Skeletal muscle cell (primary cell): ENCODE measurements around the gene KIF2B.
"Not testable (repeated sequence)": the region's sequence is repeated elsewhere in the genome, so short reads cannot be mapped to it uniquely, and the experiment has no call there.

Experiments used
- DNase-seq: peaks from one replicate; pipeline ENCODE4 v3.0.0-alpha.2; 2010; ENCODE audit warnings: low read depth
- H3K4me3 ChIP-seq: 2 replicates; pipeline ENCODE4 v1.5.1; 2011; ENCODE audit warnings: low read depth, mild to moderate bottlenecking, control low read depth, low read length, moderate library complexity

The KIF2B gene, protein sequence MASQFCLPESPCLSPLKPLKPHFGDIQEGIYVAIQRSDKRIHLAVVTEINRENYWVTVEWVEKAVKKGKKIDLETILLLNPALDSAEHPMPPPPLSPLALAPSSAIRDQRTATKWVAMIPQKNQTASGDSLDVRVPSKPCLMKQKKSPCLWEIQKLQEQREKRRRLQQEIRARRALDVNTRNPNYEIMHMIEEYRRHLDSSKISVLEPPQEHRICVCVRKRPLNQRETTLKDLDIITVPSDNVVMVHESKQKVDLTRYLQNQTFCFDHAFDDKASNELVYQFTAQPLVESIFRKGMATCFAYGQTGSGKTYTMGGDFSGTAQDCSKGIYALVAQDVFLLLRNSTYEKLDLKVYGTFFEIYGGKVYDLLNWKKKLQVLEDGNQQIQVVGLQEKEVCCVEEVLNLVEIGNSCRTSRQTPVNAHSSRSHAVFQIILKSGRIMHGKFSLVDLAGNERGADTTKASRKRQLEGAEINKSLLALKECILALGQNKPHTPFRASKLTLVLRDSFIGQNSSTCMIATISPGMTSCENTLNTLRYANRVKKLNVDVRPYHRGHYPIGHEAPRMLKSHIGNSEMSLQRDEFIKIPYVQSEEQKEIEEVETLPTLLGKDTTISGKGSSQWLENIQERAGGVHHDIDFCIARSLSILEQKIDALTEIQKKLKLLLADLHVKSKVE

DNA sequence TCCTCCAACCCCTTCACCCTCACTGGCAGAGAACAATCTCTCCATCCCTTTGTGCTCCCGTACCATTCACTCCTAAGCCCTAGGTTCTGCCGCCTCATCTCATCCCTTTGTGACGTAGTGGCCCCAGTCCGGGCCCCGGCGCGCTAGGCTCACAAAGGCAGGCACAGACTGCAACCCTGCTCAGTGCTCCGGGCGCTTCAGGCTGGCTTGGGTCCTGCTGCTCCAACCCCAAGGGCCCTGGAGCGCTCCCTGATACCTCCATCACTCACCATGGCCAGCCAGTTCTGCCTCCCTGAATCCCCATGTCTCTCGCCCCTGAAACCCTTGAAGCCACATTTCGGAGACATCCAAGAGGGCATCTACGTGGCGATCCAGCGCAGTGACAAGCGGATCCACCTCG is at the start of gene KIF2B:
KIF2B (plus strand) TSS at position 164 of the 400 bp plus-strand sequence; CDS start at position 271, 107 bp downstream.
- H3K4me3 ChIP-seq = no peak within 1 kb of the TSS
- DNase-seq = no peak

DNA sequence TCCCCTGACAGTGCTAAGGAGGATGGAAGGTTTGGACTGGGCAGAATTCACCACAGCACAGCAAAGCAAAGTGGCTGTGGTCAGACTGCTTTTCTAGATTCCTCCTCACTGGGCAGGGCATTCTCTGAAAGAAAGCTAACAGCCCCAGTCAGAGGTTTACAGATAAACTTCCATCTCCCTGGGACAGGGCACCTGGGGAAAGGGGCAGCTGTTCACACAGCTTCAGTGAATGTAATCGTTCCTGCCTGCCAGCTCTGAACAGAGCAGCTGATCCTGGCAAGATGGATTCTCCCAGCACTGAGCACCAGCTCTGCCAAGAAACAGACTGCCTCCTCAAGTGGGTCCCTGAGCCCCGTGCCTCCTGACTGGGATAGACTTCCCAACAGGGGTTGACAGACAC is 42.4 kb upstream of the KIF2B start:
- no peak for DNase-seq
- no peak overlapping the region for H3K4me3 ChIP-seq

DNA sequence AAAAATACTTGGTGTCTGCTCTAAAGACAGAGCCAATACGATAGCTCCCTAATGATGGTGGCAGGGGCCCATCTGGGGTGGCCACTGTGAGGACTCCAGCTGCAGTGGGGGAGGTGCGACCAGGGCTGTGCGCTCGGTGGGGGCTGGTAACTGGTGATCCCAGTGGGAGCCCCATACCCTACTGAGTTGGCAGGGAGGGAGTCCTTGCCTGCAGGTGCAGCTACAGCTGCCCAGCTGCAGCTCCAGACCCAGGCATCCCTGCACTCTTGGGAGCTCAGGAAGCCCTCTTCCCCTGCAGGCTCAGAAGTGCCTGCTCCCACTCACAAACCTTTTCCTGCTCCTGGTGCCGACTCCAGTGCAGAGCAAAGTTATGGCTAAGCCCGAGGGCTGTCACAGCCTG is 31.2 kb upstream of the KIF2B start:
- no peak for DNase-seq
- no peak overlapping the region for H3K4me3 ChIP-seq

DNA sequence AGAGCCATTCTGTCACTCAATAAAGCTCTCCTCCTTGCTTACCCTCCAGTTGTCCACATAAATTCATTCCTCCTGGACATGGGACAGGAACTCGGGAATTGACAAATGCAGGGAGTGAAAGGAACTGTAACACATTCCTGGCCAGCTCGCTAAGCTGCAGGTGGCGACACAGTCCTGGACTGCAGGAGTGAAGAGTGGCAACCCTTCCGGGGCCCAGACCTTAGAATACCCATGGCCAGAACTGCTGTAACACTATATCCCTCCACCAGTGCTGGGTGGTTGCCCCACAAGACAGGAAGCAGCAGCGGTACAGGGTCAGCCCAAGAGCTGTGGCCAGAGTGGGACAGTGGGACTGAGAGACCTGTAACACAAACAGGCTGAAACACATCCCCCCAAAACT is 30.3 kb upstream of the KIF2B start:
- no peak overlapping the region for H3K4me3 ChIP-seq
- DNase-seq = no peak

DNA sequence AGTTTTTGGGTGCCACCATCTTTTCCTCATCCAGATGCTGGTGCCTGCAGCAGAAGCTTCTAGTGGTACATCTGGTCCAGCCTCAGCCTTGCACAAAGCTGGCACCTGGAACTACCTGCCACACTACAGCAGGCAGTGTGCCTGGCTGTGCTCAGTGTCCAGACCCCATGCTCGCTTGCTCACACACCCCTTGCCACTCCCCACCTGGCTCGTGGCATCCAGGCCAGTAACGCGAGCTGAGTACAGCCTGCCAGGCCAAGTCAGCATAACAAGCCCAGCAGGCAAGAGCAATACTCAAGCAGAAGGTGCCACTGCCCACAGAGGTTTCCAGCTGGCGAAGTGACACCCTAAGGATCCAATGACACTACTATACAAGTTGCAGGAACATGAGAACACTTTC is 29.7 kb upstream of the KIF2B start:
- no peak for DNase-seq
- H3K4me3 ChIP-seq = no peak overlapping the region

DNA sequence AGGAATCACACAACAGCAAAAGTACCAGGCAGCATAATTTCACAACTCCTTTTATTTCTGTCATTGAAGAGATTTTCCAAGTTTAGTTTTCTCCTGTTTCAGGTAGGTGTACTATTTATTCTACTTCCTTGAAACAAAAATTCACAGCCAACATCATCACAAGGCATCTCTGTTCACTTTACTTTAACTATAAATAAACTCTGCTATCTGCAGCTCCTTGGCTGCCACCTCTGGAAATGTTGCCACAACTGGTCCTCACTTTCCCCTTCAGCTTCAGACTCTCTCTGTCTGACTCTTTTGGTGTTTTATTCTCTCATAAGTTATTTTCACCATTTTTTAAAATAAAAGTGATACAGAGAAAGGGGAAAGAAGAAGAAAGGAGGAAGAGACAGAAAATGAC is 27.9 kb upstream of the KIF2B start:
- no peak for DNase-seq

DNA sequence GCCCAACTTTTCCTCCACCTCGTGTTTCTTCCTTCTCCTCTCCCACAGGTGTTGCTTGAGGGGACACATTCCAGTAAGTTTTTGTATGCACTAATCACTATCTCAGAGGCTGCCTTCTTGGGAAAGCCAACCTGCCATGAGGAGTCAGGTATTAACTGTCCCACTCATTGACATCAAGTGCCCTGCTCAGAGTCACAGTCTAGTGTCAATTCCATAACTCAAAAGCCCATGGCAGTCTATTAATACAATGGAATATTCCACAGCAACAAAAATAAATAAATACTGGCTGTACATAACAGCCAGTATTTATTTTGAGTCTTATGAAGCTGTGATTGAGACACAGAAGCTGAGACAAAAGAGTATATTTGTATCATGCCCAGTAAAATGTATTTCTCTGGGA is 26.1 kb upstream of the KIF2B start:
- no peak overlapping the region for H3K4me3 ChIP-seq
- no peak for DNase-seq

More for the DNA sequence above, 27.9 kb upstream of the KIF2B start:
- no peak overlapping the region for H3K4me3 ChIP-seq

DNA sequence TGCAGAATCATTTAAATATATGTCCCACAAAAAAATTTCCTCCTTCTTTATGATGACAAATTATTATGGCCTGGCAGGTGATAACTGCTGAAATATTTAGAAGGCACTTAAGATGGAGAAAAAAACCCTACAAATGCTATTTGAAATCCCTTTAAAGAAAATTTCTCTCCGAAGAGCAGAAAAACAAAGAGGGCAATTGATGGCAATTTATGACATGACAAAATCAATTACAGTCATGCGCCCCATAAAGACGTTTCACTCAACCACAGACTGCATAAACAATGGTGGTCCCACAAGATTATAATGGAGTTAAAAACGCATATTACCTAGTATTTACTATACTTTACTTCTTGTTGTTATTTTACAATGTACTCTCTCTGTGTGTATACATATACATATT is 25.2 kb upstream of the KIF2B start:
- H3K4me3 ChIP-seq = no peak overlapping the region
- no peak for DNase-seq

DNA sequence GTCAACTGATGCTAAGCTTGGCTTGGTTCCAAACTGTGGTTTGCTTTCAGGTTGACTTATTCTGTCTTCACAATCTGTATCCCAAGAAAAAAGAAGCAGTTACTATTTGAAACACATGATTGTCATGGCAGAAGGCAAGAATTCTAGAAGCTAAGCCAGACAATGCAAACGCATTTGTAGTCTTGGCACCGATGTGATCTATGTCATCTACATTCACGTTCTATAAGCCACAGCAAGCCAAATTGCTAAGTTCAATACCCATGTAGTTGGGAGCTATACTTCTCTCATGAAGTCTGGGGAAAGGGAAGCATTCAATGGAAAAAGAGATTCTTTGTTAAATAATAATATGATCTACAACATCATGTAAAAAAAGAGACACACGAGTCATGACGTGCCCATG is 18.3 kb upstream of the KIF2B start:
- DNase-seq = no peak
- H3K4me3 ChIP-seq = no peak overlapping the region

DNA sequence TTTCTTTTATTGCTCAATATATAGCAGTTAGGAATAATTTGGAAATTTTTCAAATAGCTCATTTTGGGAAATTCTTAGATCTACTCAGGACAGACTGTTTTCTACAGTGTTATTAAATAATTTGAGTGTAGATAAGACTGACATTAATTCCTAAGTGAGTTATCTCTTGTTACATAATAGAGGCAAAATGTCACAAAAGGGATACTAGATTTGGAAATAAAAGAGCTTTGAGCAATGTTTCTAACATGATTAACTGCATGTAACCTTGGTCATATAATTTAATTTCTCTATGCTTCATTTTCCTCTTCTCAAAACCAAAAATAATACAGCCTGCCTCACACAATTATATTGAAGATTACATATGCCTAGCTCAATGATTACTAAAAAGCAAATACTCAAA is 16.3 kb upstream of the KIF2B start:
- H3K4me3 ChIP-seq = no peak overlapping the region
- no peak for DNase-seq

DNA sequence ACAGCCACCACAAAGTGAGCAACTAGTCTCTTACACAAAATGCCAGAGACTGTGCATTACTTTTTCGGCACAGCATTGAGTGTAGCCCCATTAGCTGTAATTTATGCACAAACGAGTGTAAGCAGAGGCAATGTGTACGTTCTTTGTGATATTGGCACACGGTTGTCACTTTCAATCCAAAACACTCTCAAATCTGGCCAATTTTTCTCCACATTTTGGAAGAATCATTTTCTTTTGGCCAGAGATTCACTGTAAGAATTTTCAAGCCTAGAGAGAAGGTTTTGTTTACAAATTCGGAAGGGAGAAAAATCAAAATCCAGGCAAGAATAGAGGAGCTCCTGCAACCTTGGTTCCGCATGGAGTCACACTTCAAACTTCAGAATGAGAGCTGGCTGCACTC is 15.4 kb upstream of the KIF2B start:
- DNase-seq = no peak
- no peak overlapping the region for H3K4me3 ChIP-seq

DNA sequence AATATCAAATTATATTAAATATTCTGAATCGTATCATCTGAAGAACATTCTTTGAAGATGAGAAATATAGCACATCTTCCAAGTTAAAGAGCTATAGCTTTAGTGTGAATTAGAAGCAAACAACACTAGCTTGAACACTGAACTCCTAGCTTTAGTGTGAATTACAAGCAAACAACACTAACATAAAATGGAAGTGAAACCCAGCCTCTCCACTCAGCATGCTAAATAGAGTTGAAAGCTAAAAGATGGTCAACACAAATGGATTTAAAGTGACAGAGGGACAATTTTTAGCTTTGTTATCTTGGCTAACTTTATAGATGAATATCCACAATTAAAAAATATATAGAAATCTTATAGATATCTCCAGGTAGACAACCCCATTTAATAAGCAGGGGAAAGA is 4.5 kb upstream of the KIF2B start:
- DNase-seq = no peak
- H3K4me3 ChIP-seq = no peak overlapping the region

DNA sequence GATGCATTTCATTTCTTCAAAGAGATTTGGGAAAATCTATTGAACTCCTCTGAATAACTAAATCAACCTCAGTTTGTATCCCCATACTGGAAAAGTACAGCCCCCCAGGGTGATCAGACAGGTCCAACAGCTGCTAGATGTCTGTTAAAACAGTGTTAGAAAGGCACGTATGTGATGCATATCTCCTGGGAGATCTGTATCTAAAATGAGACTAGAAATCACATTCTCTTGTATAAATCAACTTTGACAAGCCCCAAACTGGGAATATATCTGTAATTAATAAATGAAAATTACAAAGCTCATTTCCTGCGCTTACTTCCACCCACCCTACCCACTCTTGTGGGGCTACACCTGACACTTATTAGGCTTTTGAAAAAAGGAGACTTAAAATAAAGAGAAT is 3.8 kb upstream of the KIF2B start:
- H3K4me3 ChIP-seq = no peak overlapping the region
- DNase-seq = no peak

DNA sequence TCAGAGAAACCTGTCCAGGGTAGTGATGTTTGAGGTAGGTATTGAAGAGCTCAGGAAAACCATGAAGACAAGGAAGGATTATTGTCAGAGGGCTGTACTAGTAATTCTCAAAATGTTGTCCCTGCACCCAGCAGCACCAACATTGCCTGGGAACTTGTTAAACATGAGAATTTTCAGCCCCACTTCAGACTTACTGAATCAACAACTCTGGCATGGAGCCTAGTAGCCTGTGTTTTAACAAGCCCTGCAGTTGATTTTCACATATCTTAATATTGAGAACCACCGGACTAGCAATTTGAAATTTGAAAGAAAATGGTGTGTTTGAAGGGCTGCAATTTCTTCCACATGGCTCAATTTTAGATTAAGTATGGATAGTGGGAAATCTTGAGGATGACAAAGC is 2.8 kb upstream of the KIF2B start:
- no peak overlapping the region for H3K4me3 ChIP-seq
- DNase-seq = no peak

DNA sequence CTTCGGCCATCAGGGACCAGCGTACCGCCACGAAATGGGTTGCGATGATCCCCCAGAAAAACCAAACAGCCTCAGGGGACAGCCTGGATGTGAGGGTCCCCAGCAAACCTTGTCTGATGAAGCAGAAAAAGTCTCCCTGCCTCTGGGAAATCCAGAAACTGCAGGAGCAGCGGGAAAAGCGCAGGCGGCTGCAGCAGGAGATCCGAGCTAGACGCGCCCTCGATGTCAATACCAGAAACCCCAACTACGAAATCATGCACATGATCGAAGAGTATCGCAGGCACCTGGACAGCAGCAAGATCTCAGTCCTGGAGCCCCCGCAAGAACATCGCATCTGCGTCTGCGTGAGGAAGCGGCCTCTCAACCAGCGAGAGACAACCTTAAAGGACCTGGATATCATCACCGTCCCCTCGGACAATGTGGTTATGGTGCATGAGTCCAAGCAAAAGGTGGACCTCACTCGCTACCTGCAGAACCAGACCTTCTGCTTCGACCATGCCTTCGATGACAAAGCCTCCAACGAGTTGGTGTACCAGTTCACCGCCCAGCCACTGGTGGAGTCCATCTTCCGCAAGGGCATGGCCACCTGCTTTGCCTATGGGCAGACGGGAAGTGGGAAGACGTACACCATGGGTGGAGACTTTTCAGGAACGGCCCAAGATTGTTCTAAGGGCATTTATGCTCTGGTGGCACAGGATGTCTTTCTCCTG is 769 bp downstream of the KIF2B start:
- no peak for DNase-seq
- H3K4me3 ChIP-seq = no peak overlapping the region

DNA sequence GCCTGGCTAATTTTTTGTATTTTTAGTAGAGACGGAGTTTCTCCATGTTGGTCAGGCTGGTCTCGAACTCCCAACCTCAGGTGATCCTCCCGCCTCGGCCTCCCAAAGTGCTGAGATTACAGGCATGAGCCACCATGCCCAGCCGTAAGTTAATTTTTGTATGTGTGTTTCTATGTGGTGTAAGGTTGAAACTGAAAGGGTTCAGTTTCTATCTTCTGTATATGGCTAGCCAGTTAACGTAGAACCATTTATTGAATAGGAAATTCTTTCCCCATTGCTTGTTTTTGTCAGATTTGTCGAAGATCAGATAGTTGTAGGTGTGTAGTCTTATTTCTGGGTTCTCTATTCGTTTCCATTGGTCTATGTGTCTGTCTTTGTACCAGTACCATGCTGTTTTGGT is 12.0 kb downstream of the KIF2B start:
- H3K4me3 ChIP-seq, DNase-seq: not testable (repeated sequence)

DNA sequence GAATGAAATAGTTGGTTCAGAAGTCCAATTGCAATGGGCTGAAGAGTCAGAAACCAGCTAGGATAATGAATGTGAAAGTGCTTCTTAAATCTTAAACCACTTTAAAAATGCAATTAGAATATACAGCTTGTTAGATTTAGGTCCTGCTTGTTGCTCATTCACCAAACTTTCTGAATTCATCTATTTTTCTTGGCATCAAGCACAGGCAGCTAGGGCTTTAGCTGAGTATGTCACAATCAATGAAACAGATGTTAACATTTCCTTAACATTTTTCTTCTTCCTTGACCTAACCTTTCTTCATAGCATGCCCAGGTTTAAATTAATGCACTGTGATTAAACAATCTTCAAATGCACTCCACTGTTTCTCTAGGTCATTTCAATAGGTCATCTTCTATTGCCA is 14.4 kb downstream of the KIF2B start:
- DNase-seq = no peak
- no peak overlapping the region for H3K4me3 ChIP-seq

DNA sequence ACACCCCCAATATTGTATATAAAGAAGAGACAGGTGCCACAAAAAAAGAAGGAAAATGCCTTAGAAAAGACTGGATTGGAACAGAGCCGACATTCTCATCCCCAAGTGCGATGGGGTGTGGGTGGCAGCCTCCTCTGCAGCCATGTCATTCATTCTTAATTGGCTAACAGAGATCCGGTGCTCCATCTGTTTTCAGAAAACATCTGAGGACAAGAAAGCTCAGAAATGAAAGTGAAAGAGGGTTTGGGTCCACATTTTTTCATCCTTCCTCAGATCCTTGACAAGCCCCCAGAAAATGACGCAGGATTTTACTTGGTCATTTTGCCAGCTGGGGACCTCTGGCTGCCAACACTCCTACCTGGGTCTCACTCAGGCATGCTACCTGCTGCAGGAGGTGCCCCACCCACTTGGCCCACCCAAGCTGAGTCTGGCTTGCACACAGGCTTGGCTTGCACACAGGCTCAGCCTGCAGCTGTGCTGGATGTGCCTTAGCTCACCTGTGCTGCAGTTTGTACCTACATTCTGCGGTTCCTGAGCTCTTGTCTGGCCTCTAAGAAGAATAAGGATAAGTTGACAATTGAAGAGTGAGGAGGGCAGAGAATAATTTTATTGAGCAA is 21.9 kb downstream of the KIF2B start:
- H3K4me3 ChIP-seq = no peak overlapping the region

DNA sequence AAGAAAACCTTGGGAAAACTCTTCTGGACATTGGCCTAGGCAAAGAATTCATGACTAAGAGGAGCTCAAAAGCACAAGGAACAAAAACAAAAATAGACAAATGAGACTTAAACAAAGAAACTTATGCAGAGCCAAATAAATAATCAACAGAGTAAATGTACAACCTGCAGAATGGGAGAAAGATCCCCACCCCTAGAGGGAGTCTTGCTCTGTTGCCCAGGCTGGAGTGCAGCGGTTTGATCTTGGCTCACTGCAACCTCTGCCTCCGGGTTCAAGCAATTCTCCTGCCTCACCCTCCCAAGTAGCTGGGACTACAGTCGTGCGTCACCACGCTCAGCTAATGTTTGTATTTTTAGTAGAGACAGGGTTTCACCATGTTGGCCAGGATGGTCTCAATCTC is 48.4 kb downstream of the KIF2B start:
- H3K4me3 ChIP-seq, DNase-seq: not testable (repeated sequence)

More for the DNA sequence above, 21.9 kb downstream of the KIF2B start:
- DNase-seq = no peak
